Stimulated activated CD4-positive, alpha-beta T cell treated with anti-CD3 and anti-CD28 coated beads, Interleukin-12 subunit alpha, Interleukin-12 subunit beta, amount 100 ng/mL, for 4 hours (primary cell): ENCODE data around the gene MAP2.
"Not testable (repeated sequence)": the region's sequence is repeated elsewhere in the genome, so short reads cannot be mapped to it uniquely, and the experiment has no call there.

Source experiments
- DNase-seq: peaks from one replicate; pipeline ENCODE4 v3.0.0-alpha.2; 2020

MAP2 gene

DNA sequence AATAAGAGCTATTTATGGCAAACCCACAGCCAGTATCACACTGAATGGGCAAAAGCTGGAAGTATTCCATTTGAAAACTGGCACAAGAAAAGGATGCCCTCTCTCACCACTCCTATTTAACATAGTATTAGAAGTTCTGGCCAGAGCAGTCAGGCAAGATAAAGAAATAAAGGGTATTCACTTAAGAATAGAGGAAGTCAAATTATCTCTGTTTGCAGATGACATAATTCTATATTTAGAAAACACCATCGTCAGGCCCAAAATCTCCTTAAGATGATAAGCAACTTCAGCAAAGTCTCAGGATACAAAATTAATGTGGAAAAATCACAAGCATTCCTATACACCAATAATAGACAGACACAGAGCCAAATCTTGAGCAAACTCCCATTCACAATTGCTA is 68.4 kb downstream of the MAP2 start:
- DNase-seq = not testable (repeated sequence)

GRCh38 chr2:209495068-209495620 is 71.3 kb downstream of the MAP2 start:
- not testable (repeated sequence) for DNase-seq

- DNase-seq = no peak
These were observed 72.2 kb downstream of the MAP2 start for GRCh38 chr2:209495855-209496585.

GRCh38 chr2:209496586-209496982 is 72.7 kb downstream of the MAP2 start:
- no peak for DNase-seq

DNA sequence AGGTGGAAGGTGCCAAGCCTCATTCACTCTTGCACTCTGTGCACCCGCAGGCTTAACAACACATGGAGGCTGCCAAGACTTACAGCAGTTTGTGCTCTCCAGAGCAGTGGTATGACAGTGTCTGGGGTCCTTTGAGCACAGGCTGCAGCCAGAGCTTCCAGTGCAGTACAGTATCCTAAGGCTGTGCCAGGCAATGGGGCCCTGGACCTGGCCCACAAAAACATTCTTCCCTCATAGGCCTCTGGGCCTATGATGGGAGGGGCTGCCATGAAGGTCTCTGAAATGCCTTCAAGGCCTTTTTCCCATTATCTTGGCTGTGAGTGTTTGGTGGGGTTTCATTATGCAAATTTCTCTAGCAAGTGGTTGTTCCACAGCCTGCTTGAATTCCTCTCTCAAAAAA is 74.8 kb downstream of the MAP2 start:
- DNase-seq = no peak

DNA sequence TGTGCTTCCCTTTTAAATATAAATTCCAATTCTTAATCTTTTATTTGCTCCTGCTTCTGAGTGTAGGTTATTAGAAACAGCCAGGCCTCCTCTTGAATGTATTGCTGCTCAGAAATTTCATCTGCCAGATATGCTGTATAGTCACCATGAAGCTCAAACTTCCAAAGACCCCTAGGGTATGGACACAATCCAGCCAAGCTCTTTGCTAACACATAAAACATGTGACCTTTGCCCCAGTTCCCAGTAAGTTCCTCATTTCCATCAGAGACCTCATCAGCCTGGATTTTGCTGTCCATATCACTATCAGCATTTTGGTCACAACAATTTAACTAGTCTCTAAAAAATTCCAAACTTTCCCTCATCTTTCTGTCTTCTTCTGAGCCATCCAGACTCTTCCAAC is 75.2 kb downstream of the MAP2 start:
- DNase-seq = no peak

- no peak for DNase-seq
These were observed 77.7 kb downstream of the MAP2 start for GRCh38 chr2:209501579-209501978.

GRCh38 chr2:209505410-209505809 is 81.6 kb downstream of the MAP2 start:
- no peak for DNase-seq

DNA sequence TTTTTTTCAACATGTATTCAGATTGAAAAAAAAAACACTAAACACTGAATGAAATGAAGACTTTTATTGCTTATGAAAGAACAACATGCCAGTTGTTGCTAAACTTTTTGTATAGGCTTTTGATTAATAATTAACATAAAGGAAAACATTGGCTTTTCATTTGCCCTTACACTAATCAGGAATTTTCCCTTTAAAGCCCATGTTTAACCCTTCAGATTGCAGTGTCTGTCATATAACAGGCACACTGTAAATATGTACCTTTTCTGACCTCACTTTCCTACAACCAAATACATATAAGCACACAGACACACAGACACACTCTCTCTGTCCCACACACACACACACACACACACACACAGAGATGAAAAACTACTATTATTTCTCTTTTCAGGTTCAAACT is 84.4 kb downstream of the MAP2 start:
- no peak for DNase-seq

- DNase-seq = no peak
These were observed 87.8 kb downstream of the MAP2 start for GRCh38 chr2:209511637-209512036.

- DNase-seq = no peak
These were observed 89.1 kb downstream of the MAP2 start for GRCh38 chr2:209512971-209513370.

GRCh38 chr2:209517436-209517835 is 93.6 kb downstream of the MAP2 start:
- DNase-seq = no peak

DNA sequence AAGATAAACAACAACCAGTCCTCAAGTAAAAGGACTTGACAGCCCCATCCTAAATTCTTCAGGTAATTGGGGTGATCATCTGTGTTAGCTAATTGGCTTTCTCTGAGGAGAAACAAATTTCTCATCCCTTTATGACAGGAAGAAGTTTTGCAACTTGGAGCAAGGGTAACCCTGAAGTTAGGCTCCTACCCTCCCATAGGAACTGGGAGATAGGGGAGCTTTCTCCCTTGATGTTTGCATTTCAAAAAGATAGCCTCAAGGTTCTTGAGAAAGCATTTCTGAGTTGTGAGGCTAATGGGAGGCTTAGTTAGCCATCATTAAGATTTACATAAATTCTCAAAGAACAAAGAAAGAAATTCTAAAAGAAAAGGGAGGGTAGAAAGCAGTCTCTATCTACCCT is 95.4 kb downstream of the MAP2 start:
- DNase-seq = no peak

DNA sequence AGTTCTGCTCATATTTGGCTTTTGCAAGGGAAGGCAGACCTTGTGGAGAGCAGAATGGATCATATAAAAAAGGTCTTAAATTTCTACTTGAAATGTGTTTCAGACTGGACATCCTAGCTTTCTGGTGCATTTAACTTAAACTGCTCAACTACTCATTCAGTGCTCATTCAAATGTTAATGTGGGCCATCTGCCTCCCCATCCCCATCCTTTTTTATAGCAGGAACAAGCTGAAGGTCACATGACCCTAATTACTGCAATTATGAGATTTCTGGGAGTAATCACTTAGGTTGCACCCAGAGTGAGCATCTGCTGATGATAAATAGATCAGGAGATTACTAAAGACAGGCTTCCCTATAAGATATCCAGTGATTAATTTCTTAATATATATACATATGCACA is 96.1 kb downstream of the MAP2 start:
- no peak for DNase-seq

GRCh38 chr2:209523041-209523740 is 99.3 kb downstream of the MAP2 start:
- no peak for DNase-seq

DNA sequence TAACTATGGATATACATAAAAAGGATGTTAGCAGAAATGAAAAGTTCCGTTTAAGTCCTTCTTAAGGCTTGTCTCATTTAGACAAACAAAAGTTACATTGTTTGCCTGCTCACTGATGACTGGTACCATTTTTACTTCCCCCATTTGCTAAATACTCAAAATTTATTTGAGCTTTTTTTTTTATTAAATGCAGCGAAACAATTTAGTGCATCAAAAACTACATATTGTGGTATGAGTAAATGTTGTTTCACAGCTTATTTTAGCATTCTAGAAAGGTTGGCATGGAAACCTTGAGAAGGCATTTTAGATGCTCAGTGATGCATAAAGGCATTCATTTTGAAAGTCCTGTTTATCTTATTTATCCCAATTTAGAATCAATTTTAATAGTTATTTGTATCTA is 100.0 kb downstream of the MAP2 start:
- DNase-seq = no peak

GRCh38 chr2:209525331-209525730 is 101.5 kb downstream of the MAP2 start:
- no peak for DNase-seq

DNA sequence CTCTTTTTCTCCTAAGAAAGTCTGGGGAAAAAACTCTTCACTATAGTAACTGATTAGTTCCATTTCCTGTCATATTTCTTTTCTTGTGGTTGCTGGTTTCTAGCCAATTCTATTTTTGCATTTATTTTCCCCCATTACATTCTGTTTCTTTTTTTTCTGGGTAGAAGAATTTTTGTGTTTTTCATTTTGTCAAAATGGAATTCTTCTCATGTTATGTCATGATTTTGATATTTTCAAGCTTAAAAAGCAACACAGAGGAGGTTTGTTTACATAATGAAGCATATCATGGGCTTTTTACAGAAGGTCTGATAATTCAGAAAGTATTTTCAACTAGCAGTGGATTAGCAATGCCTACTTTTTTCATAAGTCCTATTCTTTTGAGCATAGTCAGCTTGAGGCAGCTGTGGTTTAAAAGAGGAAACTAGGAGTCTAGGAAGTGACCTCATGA is 102.0 kb downstream of the MAP2 start:
- DNase-seq = no peak

GRCh38 chr2:209526561-209526960 is 102.7 kb downstream of the MAP2 start:
- no peak for DNase-seq

GRCh38 chr2:209529579-209529978 is 105.7 kb downstream of the MAP2 start:
- DNase-seq = no peak

DNA sequence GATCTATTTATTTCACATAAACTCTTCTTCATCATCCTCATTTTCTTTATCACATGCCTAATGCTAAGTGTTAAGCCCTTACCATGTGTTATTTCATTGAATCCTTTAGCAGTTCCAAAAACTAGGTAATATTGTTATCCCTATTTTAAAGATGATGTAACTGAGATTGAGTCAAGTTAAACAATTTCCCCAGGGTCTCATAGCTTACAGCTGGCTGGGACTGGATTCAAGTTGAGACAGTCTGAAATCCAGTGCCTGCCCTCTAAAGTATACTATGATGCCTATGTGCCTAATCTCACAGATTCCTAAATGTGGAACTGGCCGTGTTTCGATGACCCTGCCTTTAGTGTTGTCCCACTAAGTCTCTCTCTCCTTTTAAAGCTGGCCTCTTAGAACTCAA is 108.5 kb downstream of the MAP2 start:
- no peak for DNase-seq

DNA sequence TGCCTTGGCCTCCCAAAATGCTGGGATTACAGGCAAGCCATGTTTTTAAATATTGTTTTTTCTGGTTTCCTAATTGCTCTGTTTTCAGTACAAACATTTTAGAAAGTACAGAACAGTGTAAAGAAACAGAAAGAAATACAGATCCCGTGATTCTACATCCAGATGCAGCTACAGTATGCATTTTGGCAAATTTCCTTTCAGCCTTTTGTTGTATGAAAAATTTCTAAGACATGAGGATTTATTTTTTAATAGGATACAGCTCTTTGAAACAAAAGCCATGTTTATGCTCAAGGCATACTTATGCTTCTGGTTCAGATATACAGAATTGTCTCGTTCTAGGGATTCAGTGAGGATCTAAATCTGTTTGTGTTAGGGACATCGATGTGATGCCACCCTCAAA is 109.5 kb downstream of the MAP2 start:
- no peak for DNase-seq

- DNase-seq = no peak
These were observed 110.4 kb downstream of the MAP2 start for GRCh38 chr2:209534228-209534627.

DNA sequence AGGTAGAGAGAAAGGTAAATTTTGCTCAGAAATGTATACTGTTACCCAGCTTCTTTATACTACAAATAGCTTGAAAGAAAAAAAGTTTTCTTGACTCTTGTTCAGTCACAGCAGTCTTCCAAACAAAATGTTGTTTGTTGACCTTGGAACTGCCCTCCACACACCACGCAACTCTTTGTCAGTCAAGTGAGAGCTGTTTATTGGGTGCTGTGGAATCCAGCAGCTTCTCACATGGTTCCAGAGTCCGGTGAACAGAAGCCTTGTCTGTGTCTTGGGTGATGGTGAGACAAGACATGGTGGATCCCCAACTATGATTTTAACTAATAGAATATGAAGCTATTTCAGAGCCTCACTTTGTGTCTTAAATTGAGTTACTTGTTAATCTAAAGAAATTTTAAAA is 112.5 kb downstream of the MAP2 start:
- DNase-seq = no peak
